GM18867 (cell line): ENCODE results near the gene CHST5.
A peak's percentile ranks its signal among the peaks of the same experiment; 100 is the strongest.
"Not testable (repeated sequence)": the region's sequence is repeated elsewhere in the genome, so short reads cannot be mapped to it uniquely, and the experiment has no call there.

Source experiments
- ATAC-seq: cut with Tn5 transposase; IDR thresholded peaks from one replicate; pipeline ENCODE4 v1.9.1; 2021; ENCODE audit warnings: mild to moderate bottlenecking, moderate library complexity; ENCODE audit not compliant: unreplicated experiment

The CHST5 gene

DNA sequence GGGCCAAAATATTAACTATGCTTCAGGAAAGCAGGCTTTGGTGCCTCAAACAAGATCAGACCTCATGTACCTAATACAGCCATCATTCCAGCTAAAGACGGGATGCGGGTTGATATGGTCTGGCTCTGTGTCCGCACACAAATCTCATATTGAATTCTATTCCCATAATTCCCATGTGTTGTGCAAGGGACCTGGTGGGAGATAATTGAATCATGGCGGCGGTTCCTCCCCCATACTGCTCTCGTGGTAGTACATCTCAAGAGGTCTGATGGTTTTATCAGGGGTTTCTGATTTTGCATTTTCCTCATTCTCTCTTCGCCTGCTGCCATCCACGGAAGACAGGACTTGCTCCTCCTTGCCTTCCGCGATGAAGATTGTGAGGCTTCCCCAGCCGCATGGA lies 21.6 kb downstream of the CHST5 start:
- no peak for ATAC-seq

DNA sequence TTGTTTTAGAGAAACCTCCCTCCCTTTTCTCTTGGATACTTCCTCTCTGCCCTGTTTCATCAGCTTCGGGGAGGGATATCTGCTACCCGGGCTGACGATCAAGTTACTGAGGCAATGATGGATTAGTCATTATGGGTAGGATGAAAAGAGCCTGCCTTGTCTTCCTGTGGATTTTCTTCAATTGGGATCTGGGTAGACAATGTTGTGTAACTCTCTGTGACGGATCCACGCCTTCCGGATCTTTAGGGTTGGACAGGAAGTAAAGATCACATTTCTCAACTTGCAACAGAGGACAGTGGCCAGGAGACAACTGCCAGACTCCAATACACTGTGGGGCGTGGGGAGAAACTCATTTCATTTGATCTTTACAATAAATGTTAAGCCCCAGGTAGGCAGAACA lies 29.3 kb downstream of the CHST5 start:
- ATAC-seq = no peak

DNA sequence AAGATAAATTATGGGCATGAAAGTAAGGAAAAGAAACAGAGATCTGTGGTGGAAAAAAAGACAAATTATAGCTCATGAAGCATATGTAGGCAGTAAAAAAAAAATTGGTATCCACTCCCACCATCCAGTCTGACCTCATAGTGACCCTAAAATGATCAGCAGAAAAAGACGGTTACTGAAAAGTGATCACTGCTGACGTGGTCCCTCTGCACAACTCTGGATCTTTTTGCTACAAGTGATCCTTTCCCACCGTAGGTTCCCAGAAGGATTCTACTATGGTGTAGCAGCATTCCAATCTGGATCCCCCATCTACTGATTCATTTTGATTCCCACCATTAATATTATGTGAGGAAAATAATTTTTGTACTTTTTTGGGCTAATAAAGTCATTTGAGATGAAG lies 29.8 kb downstream of the CHST5 start:
- no peak for ATAC-seq

DNA sequence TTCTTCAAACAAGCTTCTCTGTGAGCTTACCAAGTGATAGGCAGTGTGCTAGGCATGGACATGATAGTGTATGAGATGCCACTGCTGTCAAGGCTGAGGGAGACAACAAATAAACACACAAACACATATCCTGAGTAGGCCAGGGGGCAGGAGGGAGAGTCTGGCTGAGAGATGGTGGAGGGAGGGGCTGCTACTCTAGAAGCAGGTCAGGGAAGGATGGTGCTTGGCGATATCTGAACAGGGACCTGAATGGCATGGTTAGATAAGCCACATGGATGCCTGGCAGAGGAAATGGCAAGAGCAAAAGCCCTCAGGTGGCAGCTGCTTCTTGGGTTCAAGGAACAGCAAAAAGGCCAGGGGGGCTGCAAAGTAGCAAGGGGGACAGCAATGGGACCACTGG lies 32.1 kb downstream of the CHST5 start:
- ATAC-seq = no peak

DNA sequence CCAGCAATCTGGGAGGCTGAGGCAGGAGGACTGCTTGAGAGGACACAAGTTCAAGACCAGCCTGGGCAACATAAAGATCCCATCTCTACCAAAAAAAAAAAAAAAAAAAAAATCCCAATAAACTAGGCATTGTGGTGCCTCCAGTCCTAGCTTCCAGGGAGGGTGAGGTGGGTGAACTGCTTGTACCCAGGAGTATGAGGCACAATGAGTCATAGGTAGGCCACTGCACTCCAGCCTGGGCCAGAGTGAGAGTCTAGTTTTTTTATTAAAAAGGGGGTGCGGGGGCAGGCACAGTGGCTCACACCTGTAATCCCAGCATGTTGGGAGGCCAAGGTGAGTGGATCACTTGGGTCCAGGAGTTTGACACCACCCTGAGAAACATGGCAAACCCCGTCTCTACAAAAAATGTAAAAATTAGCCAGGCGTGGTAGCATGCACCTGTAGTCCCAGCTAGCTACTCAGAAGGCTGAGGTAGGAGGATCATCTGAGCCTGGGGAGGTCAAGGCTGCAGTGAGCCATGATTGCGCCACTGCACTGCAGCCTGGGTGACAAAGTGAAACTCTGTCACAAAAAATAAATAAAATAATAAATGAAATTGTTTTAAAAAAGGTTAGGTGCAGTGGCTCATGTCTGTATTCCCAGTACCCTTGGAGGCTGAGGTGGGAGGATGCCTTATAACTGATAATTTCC lies 32.8 kb downstream of the CHST5 start:
- no peak for ATAC-seq

GRCh38 chr16:75501820-75502219 lies 34.1 kb downstream of the CHST5 start:
- ATAC-seq = not testable (repeated sequence)

GRCh38 chr16:75501359-75501758 lies 34.5 kb downstream of the CHST5 start:
- no peak for ATAC-seq

DNA sequence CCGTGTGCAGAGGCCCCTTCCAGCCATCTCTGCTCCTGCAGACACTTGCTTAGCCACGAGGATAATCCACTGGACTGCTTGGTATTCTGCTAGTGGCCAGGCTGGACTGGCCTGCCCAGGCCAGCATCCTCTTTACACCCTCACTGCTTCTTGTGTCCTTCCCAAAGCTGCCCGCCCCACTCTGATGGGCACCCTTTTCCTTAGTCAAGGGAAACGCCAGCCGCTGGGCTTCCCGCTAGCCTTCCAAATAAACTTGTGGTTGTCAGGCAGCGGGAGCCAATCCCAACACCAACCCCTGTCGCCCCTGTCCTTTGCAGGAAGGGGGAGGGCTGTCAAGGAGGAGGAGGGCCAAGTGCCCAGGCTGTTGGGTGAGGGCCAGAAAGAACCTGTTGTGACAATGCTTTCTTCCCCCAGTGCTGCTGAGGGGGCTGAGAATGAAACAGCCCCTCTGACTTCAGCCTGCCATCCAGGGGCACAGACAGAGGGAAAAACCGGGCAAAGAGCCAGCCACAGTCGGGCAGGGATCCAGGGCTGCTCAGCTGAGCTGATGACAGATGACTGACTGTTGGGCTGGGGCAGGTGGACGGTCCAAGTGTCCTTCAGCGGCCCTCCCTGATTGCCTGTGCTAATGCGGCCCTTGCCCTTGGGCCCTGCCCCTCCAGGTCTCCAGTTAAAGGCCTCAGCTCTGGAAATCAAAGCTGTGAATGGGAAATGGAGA lies 37.1 kb downstream of the CHST5 start:
- not testable (repeated sequence) for ATAC-seq

GRCh38 chr16:75497558-75497957 lies 38.4 kb downstream of the CHST5 start:
- ATAC-seq = no peak

DNA sequence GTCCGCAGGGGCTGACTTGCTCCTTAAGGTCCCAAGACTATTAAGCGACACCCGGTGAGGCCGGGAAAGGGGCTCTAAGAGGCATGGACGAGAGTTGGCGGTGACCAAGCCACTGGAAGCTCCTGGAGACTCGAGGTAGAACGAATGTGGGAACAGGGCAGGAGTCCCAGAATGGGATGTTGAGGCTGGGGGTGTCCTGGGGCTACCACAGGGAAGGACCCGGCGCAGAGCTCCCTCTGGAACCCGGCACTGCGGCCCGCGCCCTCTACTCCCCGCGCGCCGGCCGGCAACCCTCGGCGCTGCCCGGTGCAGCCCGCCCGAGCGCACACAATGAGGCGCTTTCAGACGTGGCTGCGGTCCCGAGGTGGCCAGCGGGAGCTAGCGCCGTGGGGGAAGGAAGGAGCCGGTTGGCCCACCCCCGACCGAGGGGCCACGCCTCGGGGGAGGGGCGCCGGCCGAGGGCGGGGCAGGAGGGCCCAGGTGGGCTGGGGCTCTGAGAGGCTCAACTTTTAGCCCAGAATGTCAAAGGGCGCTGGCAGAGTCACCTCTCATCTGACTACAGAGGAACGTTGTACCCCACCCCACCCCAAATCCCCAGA lies 40.7 kb downstream of the CHST5 start, which contains the start of gene CHST6:
Gene CHST6 (minus strand): TSS at position 366 of the 599 bp plus-strand sequence. CDS start 15,613 bp downstream, outside the sequence.
- ATAC-seq = peak; percentile 56

GRCh38 chr16:75494661-75495075 lies 41.2 kb downstream of the CHST5 start:
- no peak for ATAC-seq

DNA sequence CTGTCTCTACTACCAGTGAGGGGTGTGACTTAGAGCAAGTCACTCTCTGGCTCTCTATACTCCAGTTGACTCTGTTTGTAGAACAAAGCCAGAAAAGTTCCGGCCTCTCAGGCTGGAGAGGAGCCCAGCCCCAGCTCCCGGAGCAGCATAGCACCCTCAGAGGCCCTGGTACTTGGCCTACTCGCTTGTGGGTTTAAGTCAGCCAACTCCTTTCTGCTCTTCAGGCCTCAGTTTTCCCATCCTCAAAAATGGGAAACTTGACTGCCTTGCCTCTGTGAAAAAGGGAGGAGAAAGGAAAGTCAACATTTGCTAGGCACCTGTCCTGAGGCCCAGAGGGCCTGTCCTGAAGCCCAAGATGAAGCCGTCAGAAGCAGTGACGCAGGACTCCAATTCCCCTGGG lies 41.7 kb downstream of the CHST5 start:
- no peak for ATAC-seq

GRCh38 chr16:75491876-75492275 lies 44.0 kb downstream of the CHST5 start:
- no peak for ATAC-seq

- ATAC-seq = no peak
Measured at GRCh38 chr16:75488322-75488721, 47.6 kb downstream of the CHST5 start.

DNA sequence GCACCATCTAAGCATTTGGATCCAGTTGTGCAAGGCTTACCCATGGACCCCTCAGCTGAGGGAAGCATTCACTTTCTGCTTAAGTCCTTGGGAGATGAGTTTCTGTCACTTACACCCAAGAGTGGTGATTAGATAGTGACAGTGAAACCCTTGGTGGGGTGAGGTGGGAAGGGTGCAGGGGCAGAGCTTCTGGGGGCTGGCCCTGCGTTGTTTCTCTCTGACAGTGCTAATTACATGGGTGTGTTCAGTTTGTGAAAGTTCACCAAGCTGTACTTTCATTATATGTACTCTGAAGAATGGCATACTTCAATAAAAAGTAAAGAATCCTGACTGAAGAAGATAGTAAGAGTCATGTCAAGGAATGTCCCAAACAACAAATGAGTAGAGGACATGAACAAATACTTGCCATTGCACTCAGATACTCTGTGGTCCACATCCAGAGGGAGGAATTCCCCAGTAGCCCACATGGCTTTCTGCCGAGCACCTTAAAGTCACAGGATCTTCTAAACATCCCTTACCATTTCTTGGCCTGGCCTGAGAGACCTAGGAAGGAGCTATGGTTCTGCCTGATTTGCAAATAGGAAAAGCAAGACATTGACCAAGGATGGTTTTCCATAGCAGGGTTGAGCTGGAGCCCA lies 49.1 kb downstream of the CHST5 start:
- ATAC-seq = peak; percentile 66

- ATAC-seq = no peak
Measured at GRCh38 chr16:75486014-75486675, 49.8 kb downstream of the CHST5 start.

DNA sequence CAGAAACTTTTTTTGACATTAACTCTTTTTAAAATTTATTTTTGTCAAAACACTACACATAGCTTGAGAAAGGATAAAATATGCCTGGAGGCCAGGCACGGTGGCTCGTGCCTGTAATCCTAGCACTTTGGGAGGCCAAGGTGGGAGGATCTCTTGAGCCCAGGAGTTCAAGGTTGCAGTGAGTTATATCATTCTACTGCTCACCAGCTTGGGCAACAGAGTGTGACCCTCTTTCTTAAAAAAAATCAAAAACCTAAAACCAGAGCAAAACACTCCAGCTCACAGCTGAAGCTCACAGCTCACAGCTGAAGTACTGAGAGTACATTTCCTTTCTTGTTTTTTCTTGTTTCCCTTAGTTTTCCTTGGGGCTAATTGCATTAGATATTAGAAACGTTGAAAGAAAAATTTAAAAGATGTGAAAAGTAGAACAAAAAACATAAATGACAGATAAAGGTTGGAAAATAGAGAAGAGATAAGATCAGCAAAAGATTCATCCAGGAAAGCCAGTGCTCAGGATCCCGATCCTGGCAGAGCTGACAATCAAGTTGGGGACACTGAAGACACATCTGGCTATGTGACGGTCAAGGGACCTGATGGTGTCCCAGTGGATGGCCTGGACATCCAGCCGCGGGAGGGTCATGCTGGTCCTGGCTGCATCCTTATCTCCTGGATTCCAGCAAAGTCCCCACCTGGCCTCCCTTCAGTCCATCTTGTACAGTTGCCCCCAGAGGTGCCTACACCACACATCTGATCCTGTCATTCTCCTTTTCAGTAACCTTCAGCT lies 50.5 kb downstream of the CHST5 start:
- ATAC-seq = no peak

- ATAC-seq = no peak
Measured at GRCh38 chr16:75483222-75483621, 52.7 kb downstream of the CHST5 start.

DNA sequence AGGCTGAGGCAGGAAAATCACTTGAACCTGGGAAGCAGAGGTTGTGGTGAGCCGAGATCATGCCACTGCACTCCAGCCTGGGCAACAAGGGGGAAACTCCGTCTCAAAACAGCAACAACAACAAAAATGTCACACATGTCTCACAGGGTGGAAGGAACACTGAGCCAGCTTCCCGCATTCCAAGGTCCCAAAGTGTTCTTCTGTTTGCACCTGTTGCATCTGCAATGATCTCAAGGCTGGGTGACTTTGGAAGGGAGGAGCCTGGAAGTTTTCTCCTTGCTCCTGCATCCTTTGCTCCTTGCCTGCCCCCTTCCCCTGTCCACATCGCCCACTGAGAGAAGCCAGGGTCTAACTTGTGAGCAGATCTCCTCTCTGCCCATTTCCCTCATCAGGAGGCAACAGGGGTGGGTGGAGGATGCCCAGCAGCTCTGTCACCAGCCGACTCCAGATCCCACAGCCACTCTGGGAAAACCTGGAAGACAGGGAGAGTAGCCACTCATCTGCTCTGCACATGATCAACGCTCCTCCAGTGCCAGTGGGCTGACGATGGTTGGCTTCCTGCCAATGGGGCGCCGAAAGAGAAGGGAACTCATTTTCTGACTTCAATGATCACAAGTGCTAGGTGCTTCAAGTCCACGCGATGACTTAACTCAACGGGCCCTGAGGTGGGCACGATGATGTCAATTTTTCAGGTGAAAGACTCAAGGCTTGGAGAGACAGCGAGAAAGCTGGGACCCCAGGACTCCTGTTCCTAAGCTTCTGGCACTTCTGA lies 53.3 kb downstream of the CHST5 start:
- ATAC-seq = no peak
